Naive thymus-derived CD8-positive, alpha-beta T cell (primary cell): Measurements from ENCODE around the gene ANKLE2. TPM values are rescaled to one million over a fixed set of nuclear protein-coding genes. Genes with fewer than 3 reads are reported as not detected.

Experiments used
- ATAC-seq, 2 donors: fragments of 150-1000 bp; cut with Tn5 transposase in 1 of 2; sonication (Bioruptor Pico), chemical (Tn5 transposase) in 1 of 2; 1 replicate in 1 of 2; 2 replicates in 1 of 2; pipeline ENCODE4 v1.10.0; 2021; ENCODE audit warnings: mild to moderate bottlenecking in 2 of 2, moderate library complexity in 2 of 2
- POLR2A ChIA-PET: fragments of 350-600 bp; sonication (Branson Sonifier 250); formaldehyde crosslinking; loops from one replicate; lab custom pipeline; 2021; ENCODE audit warnings: antibody characterized with exemption; lab: Charles Lee
- DNase-seq, 10 donors: peaks; one replicate each; pipeline versions ENCODE4 v3.0.0 to v3.0.0-alpha.2; 2020 to 2022
- H3K27ac Mint-ChIP-seq, 10 donors: one replicate each; pipeline ENCODE4 v1.8.0; 2020 to 2022; ENCODE audit warnings: mild to moderate bottlenecking in 10 of 10, mixed read lengths in 10 of 10, moderate library complexity in 4 of 10, inconsistent platforms in 1 of 10
- H3K27me3 Mint-ChIP-seq, 5 donors: one replicate each; pipeline ENCODE4 v1.8.0; 2021 to 2022; ENCODE audit warnings: mixed read lengths in 5 of 5
- H3K36me3 Mint-ChIP-seq, 3 donors: one replicate each; pipeline ENCODE4 v1.8.0; 2020 to 2022; ENCODE audit warnings: mixed read lengths in 3 of 3, mild to moderate bottlenecking in 2 of 3, inconsistent platforms in 1 of 3
- H3K4me1 Mint-ChIP-seq, 4 donors: one replicate each; pipeline ENCODE4 v1.8.0; 2021 to 2022; ENCODE audit warnings: mixed read lengths in 4 of 4
- H3K4me3 Mint-ChIP-seq, 10 donors: one replicate each; pipeline ENCODE4 v1.8.0; 2020 to 2022; ENCODE audit warnings: mild to moderate bottlenecking in 10 of 10, mixed read lengths in 10 of 10, moderate library complexity in 6 of 10, inconsistent platforms in 1 of 10
- H3K9me3 Mint-ChIP-seq, 9 donors: one replicate each; pipeline ENCODE4 v1.8.0; 2020 to 2022; ENCODE audit warnings: mixed read lengths in 9 of 9, mild to moderate bottlenecking in 3 of 9, inconsistent platforms in 1 of 9, moderate library complexity in 1 of 9
- polyA plus RNA-seq, 3 donors: library from polyadenylated mRNA; unstranded; fragments of 300-500 nt; fragmentation: Illumina TruSeq; gene quantifications; one replicate each; pipeline ENCODE4 v1.2.3, GENCODE V29; 2021
- total RNA-seq, 8 experiments: library from RNA in 2 of 8; stranded (reverse) in 2 of 8; gene quantifications; one replicate each; pipeline ENCODE4 v1.2.3 and lab custom pipeline; 2021 to 2026

The ANKLE2 gene
- total and polyA plus RNA-seq, 5 experiments from 2014 or later = 17.8 to 107 (median 32.1) TPM

DNA sequence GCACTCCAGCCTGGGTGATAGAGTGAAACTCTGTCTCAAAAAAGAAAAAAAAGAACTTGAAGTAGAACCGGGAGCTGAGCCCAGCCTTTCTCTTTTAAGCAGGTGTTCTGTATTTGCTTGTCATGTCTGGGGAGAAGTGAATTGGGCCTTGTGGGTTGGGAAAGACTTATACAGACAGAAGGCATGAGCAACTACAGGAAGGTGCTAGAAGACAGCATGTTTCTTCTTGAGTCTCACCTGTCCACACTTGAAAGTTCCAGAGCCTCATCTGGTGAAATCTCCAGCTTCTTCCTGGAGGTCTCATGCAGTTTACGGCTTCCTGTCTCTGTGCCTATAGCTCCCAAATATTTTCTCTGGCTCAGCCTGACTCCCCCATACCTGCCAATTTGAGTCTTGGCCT, 48.5 kb downstream of the ANKLE2 start:
- H3K4me1 Mint-ChIP-seq = peaks cover 8 to 36% (median 18%) of the 10 kb centered on the region in 4 donors
- peaks cover 4 to 22% (median 10%) of the 10 kb centered on the region in 3 donors for H3K36me3 Mint-ChIP-seq
- H3K9me3 Mint-ChIP-seq = peaks cover 0 to 18% (median 0%) of the 10 kb centered on the region in 9 donors
- H3K4me3 Mint-ChIP-seq = peak overlapping the region in 2 of 10 donors; percentile 26 to 80
- ATAC-seq = no peak
- POLR2A ChIA-PET = interaction anchor here (1.0 to 1.4 kb wide), 2 partner anchors 10 to 27 kb away, joined by 3 to 5 read pairs; no protein-coding TSS in a partner anchor
- no peak for DNase-seq
- no peaks in the 10 kb centered on the region for H3K27me3 Mint-ChIP-seq
- peak overlapping the region in 2 of 10 donors; percentile 29 to 58 for H3K27ac Mint-ChIP-seq

DNA sequence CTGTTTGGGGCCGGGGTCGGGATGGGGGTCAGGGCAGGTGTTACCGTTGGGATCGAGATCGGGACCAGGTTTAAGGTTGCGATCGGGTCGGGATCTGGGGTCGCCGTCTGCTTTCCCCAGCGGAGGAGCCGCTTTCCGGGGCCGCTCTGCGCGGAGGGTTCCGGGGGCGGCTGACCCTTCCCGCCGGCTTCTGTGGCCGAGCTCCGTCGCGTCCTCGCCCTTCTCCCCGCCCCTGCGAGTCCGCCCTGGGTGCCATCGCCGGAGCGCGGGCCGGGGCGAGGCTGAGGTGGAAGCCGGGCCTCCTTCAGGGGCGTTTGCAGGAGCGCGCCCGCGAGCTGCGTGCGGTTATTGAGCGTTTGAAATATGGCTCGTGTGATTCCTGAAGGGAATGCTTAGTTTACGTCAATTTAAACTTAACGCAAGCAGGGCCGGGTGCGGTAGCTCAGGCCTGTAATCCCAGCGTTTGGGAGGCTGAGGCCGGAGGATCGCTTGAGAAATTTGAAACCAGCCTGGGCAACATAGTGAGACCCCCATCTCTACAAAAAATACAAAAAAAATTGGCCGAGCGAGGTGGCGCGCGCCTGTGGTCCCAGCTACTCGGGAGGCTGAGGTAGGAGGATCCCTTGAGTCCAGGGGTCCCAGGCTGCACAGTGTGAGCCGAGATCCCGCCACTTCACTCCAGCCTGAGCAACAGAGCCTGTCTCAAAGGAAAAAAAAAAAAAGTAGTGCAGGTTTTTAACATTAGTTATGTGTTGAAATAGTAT, 50.4 kb downstream of the ANKLE2 start:
- Mint-ChIP-seq H3K4me1 (peaks cover 8 to 37% (median 18%) of the 10 kb centered on the region in 4 donors), H3K27ac (peak overlapping the region; percentile 13 to 90 (median 42)), H3K36me3 (peaks cover 8 to 12% (median 12%) of the 10 kb centered on the region in 3 donors), H3K27me3 (no peaks in the 10 kb centered on the region), H3K9me3 (peaks cover 0 to 32% (median 4%) of the 10 kb centered on the region in 9 donors), H3K4me3 (peak overlapping the region; percentile 70 to 90 (median 80))
- ATAC-seq = peak in 1 of 2 donors; percentile 8
- DNase-seq = peak in 4 of 10 donors; percentile 21 to 62 (median 25)
- POLR2A ChIA-PET = interaction anchor here (1.0 to 1.8 kb wide), 5 partner anchors 46 to 198 kb away, joined by 3 to 6 read pairs (median 4); partner anchors contain the start of genes CHFR and GOLGA3

DNA sequence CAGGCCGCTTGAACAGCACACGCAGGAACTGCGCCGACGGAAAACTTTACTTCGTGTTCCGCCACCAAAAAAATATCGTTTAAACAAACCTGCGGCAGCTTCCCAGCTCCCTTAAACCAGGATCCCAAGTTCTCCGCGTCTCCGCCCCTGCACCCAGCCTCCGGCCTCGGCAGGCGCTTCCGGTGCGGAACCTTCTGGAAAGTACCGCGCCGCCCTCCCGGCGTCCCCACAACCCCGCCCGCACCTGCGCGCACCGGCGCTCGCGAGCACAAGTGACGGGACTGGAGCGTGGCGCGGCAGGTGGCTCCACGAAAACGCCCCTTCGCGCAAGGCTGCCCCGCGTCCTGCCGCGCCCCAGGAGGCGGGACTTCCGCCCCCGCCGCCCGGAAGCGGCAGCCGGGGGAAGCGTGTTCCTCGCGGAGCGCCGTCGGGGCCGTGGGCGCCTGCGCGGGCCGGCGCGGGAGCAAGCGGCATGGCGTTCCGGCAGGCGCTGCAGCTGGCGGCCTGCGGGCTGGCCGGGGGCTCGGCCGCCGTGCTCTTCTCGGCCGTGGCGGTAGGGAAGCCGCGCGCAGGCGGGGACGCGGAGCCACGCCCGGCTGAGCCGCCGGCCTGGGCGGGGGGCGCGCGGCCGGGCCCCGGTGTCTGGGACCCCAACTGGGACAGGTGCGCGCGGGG, 51.1 kb downstream of the ANKLE2 start, which contains the start of gene PGAM5:
TSS of gene PGAM5 (plus strand) at position 438 of the 675 bp plus-strand sequence. CDS start at position 473, 35 bp downstream.
- H3K4me1 Mint-ChIP-seq = peaks cover 8 to 37% (median 18%) of the 10 kb centered on the region in 4 donors
- peak within 1 kb of the TSS; percentile 79 to 92 (median 89) for H3K4me3 Mint-ChIP-seq
- peaks cover 0 to 34% (median 4%) of the 10 kb centered on the region in 9 donors for H3K9me3 Mint-ChIP-seq
- no peaks in the 10 kb centered on the region for H3K27me3 Mint-ChIP-seq
- POLR2A ChIA-PET = interaction anchor here (0.7 to 1.8 kb wide), 6 partner anchors 47 to 276 kb away, joined by 3 to 6 read pairs (median 4); partner anchors contain the start of genes CHFR, GOLGA3 and ZNF26
- H3K27ac Mint-ChIP-seq = peak within 1 kb of the TSS; percentile 88 to 96 (median 94)
- peaks cover 8 to 12% (median 12%) of the 10 kb centered on the region in 3 donors for H3K36me3 Mint-ChIP-seq
- peak; percentile 85 to 95 (median 94) for DNase-seq
- peak; percentile 93 to 97 for ATAC-seq

DNA sequence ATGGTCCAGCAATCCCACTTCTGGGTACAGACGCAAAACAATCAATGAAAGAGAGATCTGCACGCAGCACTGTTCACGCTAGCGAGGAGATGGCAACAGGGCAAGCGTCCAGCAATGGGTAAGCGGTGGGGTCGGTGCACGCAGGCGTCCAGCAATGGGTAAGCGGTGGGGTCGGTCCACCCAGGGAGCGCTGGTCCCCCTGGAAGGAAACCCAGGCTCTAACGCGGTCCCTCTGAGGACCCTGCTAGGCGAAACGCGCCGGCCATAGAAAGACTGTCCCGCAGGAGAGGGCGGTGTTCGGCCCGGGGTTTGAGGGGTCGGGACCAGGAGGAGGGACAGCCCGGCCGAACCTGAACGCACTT, 51.6 kb downstream of the ANKLE2 start:
- DNase-seq = peak in 2 of 10 donors; percentile 15 to 58
- H3K4me1 Mint-ChIP-seq = peaks cover 8 to 37% (median 18%) of the 10 kb centered on the region in 4 donors
- POLR2A ChIA-PET = interaction anchor here (0.7 to 1.8 kb wide), 5 partner anchors 46 to 276 kb away, joined by 3 to 6 read pairs (median 4); partner anchors contain the start of genes CHFR, GOLGA3 and ZNF26

DNA sequence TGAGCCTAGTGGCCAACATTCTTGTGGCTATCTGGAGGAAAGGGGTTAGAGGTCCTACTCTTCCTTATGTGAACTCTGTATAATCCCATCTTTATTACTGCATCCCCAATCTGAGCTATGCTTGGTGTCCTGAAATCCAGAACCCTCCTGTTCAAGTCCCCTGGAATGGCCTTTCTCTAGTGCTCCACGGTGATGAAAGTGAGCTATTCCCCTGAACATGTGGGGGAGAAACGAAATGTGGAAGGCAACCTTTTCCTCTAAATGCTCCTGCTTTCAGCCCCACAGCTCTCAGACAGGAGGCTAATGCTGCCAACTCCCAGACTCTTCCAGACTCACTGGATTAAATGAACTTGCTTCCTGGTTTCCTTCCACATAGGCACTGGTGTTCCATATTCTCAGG, 53.5 kb downstream of the ANKLE2 start:
- Mint-ChIP-seq H3K27ac (peak overlapping the region in 6 of 10 donors; percentile 27 to 69 (median 44)), H3K36me3 (peaks cover 2 to 17% (median 16%) of the 10 kb centered on the region in 3 donors), H3K4me1 (peaks cover 1 to 27% (median 13%) of the 10 kb centered on the region in 4 donors), H3K27me3 (no peaks in the 10 kb centered on the region), H3K4me3 (peak overlapping the region in 5 of 10 donors; percentile 15 to 50 (median 26)), H3K9me3 (peaks cover 0 to 39% (median 9%) of the 10 kb centered on the region in 9 donors)
- POLR2A ChIA-PET = interaction anchor here (0.8 kb wide), 1 partner anchor 12 kb away, joined by 4 read pairs; no protein-coding TSS in a partner anchor
- no peak for ATAC-seq
- DNase-seq = no peak

More for the DNA sequence above, 51.6 kb downstream of the ANKLE2 start:
- Mint-ChIP-seq H3K9me3 (peaks cover 0 to 36% (median 4%) of the 10 kb centered on the region in 9 donors), H3K36me3 (peaks cover 7 to 12% (median 12%) of the 10 kb centered on the region in 3 donors), H3K27ac (peak overlapping the region; percentile 88 to 96 (median 94)), H3K4me3 (peak overlapping the region; percentile 78 to 92 (median 89)), H3K27me3 (no peaks in the 10 kb centered on the region)
- ATAC-seq = no peak

DNA sequence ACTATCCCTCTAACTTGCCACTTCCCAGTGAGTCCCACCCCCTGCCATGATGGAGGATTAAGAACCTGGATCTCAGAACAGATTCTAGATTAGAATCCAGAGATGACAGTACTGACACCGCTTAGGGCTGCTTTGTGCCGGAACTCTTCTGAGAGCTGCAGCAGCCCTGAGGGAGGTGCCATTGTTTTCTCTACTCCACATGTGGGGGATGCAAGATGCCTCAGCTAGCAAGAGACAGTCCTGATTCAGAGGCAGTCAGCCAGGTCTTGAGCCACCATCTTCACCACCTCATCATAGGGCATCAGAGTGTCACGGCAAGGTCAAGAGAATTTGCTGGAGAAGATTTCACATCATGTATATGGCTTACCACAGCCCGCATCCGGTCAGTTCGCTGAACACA, 54.4 kb downstream of the ANKLE2 start:
- ATAC-seq (no peak), DNase-seq (no peak)
- Mint-ChIP-seq H3K36me3 (peaks cover 4 to 17% (median 16%) of the 10 kb centered on the region in 3 donors), H3K27ac (peak overlapping the region in 7 of 10 donors; percentile 13 to 74 (median 56)), H3K4me3 (peak overlapping the region in 3 of 10 donors; percentile 5 to 40 (median 40)), H3K4me1 (peaks cover 0 to 19% (median 11%) of the 10 kb centered on the region in 4 donors), H3K9me3 (peaks cover 0 to 39% (median 10%) of the 10 kb centered on the region in 9 donors), H3K27me3 (no peaks in the 10 kb centered on the region)
- POLR2A ChIA-PET = no interaction called here

DNA sequence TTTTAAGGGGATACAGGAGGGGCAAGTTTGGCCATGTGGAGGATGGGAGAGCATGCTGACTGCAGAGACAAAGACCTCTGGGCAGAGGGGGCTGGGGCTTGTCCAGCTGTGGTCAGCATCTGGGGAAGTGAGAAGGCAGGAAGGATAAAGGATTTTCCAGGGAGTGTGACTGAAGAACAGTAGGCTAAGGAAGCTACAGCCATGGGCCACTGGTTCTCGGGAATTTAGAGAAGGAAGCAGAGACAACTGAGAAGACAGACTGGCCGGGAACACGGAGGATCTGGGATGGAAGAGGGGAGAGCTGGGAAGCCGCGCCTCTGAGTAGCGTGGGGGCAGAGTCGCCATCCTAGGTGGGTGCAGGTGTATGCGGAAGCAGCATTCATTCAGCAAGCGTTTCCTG, 58.0 kb downstream of the ANKLE2 start:
- Mint-ChIP-seq H3K4me1 (peaks cover 0 to 5% (median 3%) of the 10 kb centered on the region in 4 donors), H3K36me3 (peaks cover 17 to 27% (median 17%) of the 10 kb centered on the region in 3 donors), H3K27me3 (no peaks in the 10 kb centered on the region), H3K9me3 (peaks cover 0 to 26% (median 10%) of the 10 kb centered on the region in 9 donors), H3K4me3 (no peak overlapping the region), H3K27ac (peak overlapping the region in 3 of 10 donors; percentile 75 to 80 (median 80))
- POLR2A ChIA-PET = no interaction called here
- no peak for DNase-seq
- no peak for ATAC-seq

DNA sequence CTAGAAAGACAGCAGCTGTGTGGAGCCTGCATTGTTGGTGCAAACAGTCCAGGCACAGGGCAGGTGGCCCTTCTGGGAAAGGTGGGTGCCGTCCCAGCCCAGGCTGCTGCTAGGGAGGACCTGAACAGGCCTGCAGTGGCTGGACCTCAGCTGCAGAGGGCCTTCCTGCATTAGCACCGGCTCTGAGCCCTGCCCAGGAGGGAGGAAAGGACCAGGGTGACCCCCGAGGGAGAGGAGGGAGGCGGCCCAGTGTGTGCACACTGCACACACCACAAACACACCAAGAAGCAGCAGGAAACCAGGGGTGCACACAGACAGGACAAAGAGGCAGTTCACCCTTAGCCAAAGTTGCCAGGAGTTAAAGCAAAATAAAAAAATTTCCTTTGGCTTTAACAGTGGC, 59.0 kb downstream of the ANKLE2 start:
- peaks cover 0 to 17% (median 9%) of the 10 kb centered on the region in 9 donors for H3K9me3 Mint-ChIP-seq
- POLR2A ChIA-PET = no interaction called here

DNA sequence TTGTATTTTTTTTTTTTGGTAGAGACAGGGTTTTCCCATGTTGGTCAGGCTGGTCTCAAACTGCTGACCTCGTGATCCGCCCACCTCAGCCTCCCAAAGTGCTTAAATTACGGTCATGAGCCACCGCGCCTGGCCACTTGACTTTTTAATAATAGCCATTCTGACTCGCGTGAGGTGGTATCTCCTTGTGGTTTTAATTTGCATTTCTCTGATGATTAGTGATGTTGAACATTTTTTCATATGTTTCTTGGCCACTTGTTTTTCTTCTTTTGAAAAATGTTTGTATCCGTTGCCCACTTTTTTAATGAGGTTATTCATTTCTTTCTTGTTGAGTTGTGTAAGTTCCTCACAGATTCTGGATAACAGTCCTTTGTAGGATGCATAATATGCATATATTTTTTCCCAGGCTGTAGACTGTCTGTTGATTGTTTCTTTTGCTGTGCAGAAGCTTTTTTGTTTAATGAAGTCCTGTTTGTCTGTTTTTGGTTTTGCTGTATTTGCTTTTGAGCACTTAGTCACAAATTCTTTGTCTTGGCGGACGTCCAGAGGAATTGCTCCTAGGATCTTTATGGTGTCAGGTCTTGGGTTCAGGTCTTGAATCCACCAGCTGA, 61.3 kb downstream of the ANKLE2 start:
- H3K4me1 Mint-ChIP-seq = peaks cover 0 to 5% (median 2%) of the 10 kb centered on the region in 4 donors
- DNase-seq (no peak), ATAC-seq (no peak)
- peaks cover 5 to 35% (median 29%) of the 10 kb centered on the region in 3 donors for H3K36me3 Mint-ChIP-seq
- H3K9me3 Mint-ChIP-seq = peaks cover 0 to 10% (median 0%) of the 10 kb centered on the region in 9 donors
- no peak overlapping the region for H3K4me3 Mint-ChIP-seq
- POLR2A ChIA-PET = interaction anchor here (0.7 kb wide), 1 partner anchor 600 kb away, joined by 4 read pairs; no protein-coding TSS in a partner anchor
- no peaks in the 10 kb centered on the region for H3K27me3 Mint-ChIP-seq
- H3K27ac Mint-ChIP-seq = no peak overlapping the region

More for the DNA sequence above, 59.0 kb downstream of the ANKLE2 start:
- peaks cover 0 to 5% (median 3%) of the 10 kb centered on the region in 4 donors for H3K4me1 Mint-ChIP-seq
- peaks cover 11 to 28% (median 24%) of the 10 kb centered on the region in 3 donors for H3K36me3 Mint-ChIP-seq
- no peak for DNase-seq
- ATAC-seq = no peak
- no peak overlapping the region for H3K4me3 Mint-ChIP-seq
- no peaks in the 10 kb centered on the region for H3K27me3 Mint-ChIP-seq
- peak overlapping the region in 1 of 10 donors; percentile 33 for H3K27ac Mint-ChIP-seq

DNA sequence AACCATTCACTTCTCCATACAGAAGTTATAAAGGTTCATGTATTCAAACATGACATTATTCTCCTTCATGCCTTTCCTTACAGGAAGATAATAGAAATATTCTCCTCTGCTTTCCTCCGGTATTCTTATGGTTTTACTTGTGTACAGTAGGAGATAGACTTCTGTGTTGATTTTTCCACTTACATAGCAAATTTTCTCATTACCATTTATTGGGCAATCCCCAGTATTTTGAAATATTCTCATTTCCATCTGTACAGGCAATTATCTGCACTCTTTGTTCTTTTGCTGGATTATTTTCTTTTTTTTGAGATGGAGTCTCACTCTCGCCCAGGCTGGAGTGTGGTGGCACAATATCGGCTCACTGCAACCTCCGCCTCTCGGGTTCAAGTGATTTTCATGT, 63.3 kb downstream of the ANKLE2 start:
- no peak overlapping the region for H3K4me3 Mint-ChIP-seq
- peaks cover 0 to 5% (median under 1%) of the 10 kb centered on the region in 4 donors for H3K4me1 Mint-ChIP-seq
- no peaks in the 10 kb centered on the region for H3K27me3 Mint-ChIP-seq
- H3K27ac Mint-ChIP-seq = no peak overlapping the region
- peaks cover 0 to 35% (median 20%) of the 10 kb centered on the region in 3 donors for H3K36me3 Mint-ChIP-seq
- no peak for DNase-seq
- peaks cover 0 to 3% (median 0%) of the 10 kb centered on the region in 9 donors for H3K9me3 Mint-ChIP-seq
- POLR2A ChIA-PET = no interaction called here
- no peak for ATAC-seq

DNA sequence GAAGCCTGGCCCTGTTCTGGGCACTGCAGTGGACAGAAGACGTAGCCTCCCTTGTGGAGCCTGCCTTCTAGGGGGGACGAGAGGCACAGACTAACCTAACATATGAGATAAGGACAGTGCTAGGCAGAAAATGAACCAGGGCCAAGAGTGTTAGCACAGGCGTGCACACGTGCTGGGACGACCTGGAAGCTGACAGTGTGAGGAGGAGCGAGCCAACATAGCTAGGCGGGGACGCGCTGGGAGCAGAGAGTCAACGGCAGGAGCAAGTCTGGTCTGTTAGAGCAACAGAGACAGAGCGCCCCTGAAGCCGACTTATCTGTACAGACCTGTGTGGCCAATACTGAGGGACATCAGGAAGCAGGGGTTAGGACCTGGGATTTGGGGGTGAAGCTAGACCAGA, 66.2 kb downstream of the ANKLE2 start:
- DNase-seq (no peak), ATAC-seq (no peak)
- H3K27ac Mint-ChIP-seq = no peak overlapping the region
- H3K4me1 Mint-ChIP-seq = peaks cover 0 to 3% (median 0%) of the 10 kb centered on the region in 4 donors
- no peaks in the 10 kb centered on the region for H3K9me3 Mint-ChIP-seq
- H3K36me3 Mint-ChIP-seq = peaks cover 0 to 31% (median 19%) of the 10 kb centered on the region in 3 donors
- POLR2A ChIA-PET = interaction anchor here (1.0 kb wide), 2 partner anchors 10 to 13 kb away, joined by 4 read pairs; no protein-coding TSS in a partner anchor
- H3K4me3 Mint-ChIP-seq = no peak overlapping the region
- H3K27me3 Mint-ChIP-seq = no peaks in the 10 kb centered on the region
